Measurements from ENCODE around the gene GPR68. TPM values are rescaled to one million over a fixed set of nuclear protein-coding genes. Genes with fewer than 3 reads are reported as not detected.
"Not testable (repeated sequence)": the region's sequence is repeated elsewhere in the genome, so short reads cannot be mapped to it uniquely, and the experiment has no call there.

Gene GPR68
- total and polyA plus RNA-seq, 2 experiments from 2014 or later, result 0.19 to 0.35 TPM

DNA sequence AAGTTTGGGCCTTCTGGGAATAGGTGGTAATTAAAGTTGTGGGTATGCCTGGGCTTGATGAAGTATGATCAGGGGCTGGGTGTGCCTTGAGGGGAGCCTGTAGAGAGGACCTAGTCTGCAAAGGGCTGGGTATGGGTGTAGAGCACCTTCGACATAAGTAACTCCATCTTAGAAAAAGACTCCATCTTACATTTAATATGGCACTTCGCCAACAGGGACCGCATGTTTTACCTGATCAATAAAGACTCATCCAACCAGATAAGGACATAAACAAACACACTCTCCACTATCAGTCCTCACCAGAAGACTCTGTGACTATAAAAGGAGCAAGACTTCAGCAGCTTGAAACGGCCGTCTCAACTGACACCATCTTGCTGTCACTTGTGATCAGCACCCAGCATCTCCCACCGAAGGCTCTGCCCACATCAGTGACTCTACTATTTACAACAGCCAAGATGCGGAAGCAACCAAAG lies 23.5 kb upstream of the GPR68 start:
- ATAC-seq (no peak), DNase-seq (ENCODE audit: low spot score) (no peak)
- no peak overlapping the region for H3K4me3 ChIP-seq
- H3K9me3 Mint-ChIP-seq, result no peaks in the 10 kb centered on the region; the same call in 2 of the 3 replicates
- H3K36me3 Mint-ChIP-seq (ENCODE audit: low read depth), result peaks cover 5% of the 10 kb centered on the region; the same call in 2 of the 3 replicates
- H3K4me1 Mint-ChIP-seq, result peaks cover 16% of the 10 kb centered on the region
- H3F3A ChIP-seq (replicated peaks; ENCODE audit: low read depth), result no peaks in the 10 kb centered on the region
- H3K27ac Mint-ChIP-seq, result no peak overlapping the region
- no peak for TF ChIP-seq EZH2phosphoT487 (IDR thresholded peaks at IDR 0.05; ENCODE audit: unreplicated experiment)
- TF ChIP-seq, protein P1, sequence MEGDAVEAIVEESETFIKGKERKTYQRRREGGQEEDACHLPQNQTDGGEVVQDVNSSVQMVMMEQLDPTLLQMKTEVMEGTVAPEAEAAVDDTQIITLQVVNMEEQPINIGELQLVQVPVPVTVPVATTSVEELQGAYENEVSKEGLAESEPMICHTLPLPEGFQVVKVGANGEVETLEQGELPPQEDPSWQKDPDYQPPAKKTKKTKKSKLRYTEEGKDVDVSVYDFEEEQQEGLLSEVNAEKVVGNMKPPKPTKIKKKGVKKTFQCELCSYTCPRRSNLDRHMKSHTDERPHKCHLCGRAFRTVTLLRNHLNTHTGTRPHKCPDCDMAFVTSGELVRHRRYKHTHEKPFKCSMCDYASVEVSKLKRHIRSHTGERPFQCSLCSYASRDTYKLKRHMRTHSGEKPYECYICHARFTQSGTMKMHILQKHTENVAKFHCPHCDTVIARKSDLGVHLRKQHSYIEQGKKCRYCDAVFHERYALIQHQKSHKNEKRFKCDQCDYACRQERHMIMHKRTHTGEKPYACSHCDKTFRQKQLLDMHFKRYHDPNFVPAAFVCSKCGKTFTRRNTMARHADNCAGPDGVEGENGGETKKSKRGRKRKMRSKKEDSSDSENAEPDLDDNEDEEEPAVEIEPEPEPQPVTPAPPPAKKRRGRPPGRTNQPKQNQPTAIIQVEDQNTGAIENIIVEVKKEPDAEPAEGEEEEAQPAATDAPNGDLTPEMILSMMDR (conservative IDR thresholded peaks at IDR 0.05; ENCODE audit: low read depth in 2 of 2), result no peak
- H3K4me3 Mint-ChIP-seq, result no peak overlapping the region
- no peaks in the 10 kb centered on the region for H3K36me3 ChIP-seq (ENCODE audit: insufficient read depth)
- H3K79me2 ChIP-seq (replicated peaks; ENCODE audit: insufficient read depth), result no peaks in the 10 kb centered on the region
- no peaks in the 10 kb centered on the region for H3K4me1 ChIP-seq (ENCODE audit: insufficient read depth)
- H3K27me3 Mint-ChIP-seq (ENCODE audit: insufficient read depth, low read depth, poor library complexity), result peaks cover 24% of the 10 kb centered on the region
- peaks cover 31% of the 10 kb centered on the region for H3K27me3 ChIP-seq (ENCODE audit: insufficient read depth)
- H2AFZ ChIP-seq, result no peak overlapping the region
- no peaks in the 10 kb centered on the region for H3K9me2 ChIP-seq (ENCODE audit: insufficient read depth)
- H3K4me2 ChIP-seq, result no peak overlapping the region
- H3K27ac ChIP-seq (ENCODE audit: low read depth), result no peak overlapping the region
- H4K20me1 ChIP-seq (replicated peaks; ENCODE audit: insufficient read depth), result no peaks in the 10 kb centered on the region

DNA sequence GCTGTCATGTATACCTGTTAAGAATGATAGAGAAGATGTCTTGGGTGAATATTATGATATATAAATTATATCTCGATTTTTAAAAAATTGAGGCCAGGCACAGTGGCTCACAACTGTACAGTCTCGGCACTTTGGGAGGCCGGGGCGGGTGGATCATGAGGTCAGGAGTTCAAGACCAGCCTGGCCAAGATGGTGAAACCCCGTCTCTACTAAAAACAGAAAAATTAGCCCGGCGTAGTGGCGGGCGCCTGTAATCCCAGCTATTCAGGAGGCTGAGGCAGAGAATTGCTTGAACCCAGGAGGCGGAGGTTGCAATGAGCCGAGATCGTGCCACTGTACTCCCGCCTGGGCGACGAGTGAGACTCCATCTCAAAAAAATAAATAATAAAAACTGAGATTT lies 21.8 kb upstream of the GPR68 start:
- not testable (repeated sequence) for H3F3A ChIP-seq (replicated peaks; ENCODE audit: low read depth); H3K79me2 ChIP-seq (replicated peaks; ENCODE audit: insufficient read depth); H3K9me3 Mint-ChIP-seq; H3K27ac ChIP-seq (ENCODE audit: low read depth); DNase-seq (ENCODE audit: low spot score); H3K4me3 Mint-ChIP-seq; H3K36me3 ChIP-seq (ENCODE audit: insufficient read depth); H3K4me2 ChIP-seq; H4K20me1 ChIP-seq (replicated peaks; ENCODE audit: insufficient read depth); H3K36me3 Mint-ChIP-seq (ENCODE audit: low read depth); H3K4me1 ChIP-seq (ENCODE audit: insufficient read depth); H3K9me2 ChIP-seq (ENCODE audit: insufficient read depth); H2AFZ ChIP-seq; ATAC-seq; H3K27ac Mint-ChIP-seq; H3K4me3 ChIP-seq
- H3K4me1 Mint-ChIP-seq, result peaks cover 18% of the 10 kb centered on the region
- H3K27me3 Mint-ChIP-seq (ENCODE audit: insufficient read depth, low read depth, poor library complexity), result peaks cover 24% of the 10 kb centered on the region
- peaks cover 36% of the 10 kb centered on the region for H3K27me3 ChIP-seq (ENCODE audit: insufficient read depth)

DNA sequence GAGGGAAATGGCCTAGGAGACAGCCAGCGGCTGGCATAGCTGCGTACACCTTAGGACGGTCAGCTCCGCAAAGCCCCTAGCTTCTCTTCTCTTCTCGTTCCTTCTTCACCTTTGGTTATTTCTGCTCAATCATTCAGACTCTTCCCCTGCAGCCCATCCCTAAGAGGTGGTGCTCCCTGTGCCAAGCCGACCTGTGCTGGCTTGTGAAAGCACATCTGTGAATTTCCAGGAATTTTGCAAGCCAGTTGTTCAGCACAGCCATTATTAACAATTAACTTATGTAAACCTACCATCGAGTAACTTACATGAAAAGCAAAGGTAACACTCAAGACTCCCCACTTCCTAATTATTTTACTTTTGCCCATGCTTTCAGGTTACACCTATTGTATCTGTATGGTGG lies 20.9 kb upstream of the GPR68 start:
- no peaks in the 10 kb centered on the region; the same call in 1 of the 3 replicates for H3K9me3 Mint-ChIP-seq
- no peak for TF ChIP-seq ZNF114 (CRISPR knock-in tag; IDR thresholded peaks at IDR 0.05)
- no peak for TF ChIP-seq CREB1 (CRISPR knock-in tag; IDR thresholded peaks at IDR 0.05; ENCODE audit: low read depth)
- TF ChIP-seq NANOG (IDR thresholded peaks at IDR 0.05; ENCODE audit: borderline replicate concordance), result no peak
- no peak for TF ChIP-seq POLR2AphosphoS5 (IDR thresholded peaks at IDR 0.05; ENCODE audit: low read depth)
- TF ChIP-seq, protein P1 (conservative IDR thresholded peaks at IDR 0.05; ENCODE audit: low read depth in 2 of 2), result no peak

More for the DNA sequence above, 20.9 kb upstream of the GPR68 start:
- Histone ChIP-seq H3K36me3 (ENCODE audit: insufficient read depth) (no peaks in the 10 kb centered on the region), H3K27ac (ENCODE audit: low read depth) (no peak overlapping the region), H3K4me1 (ENCODE audit: insufficient read depth) (no peaks in the 10 kb centered on the region), H3F3A (replicated peaks; ENCODE audit: low read depth) (no peaks in the 10 kb centered on the region), H3K27me3 (ENCODE audit: insufficient read depth) (peaks cover 36% of the 10 kb centered on the region), H3K4me2 (peak overlapping the region; percentile 94; the same call in 1 of the 2 replicates), H3K9me2 (ENCODE audit: insufficient read depth) (no peaks in the 10 kb centered on the region), H3K4me3 (peak overlapping the region; percentile 72; the same call in 1 of the 2 replicates), H4K20me1 (replicated peaks; ENCODE audit: insufficient read depth) (no peaks in the 10 kb centered on the region), H2AFZ (peak overlapping the region; percentile 91), H3K79me2 (replicated peaks; ENCODE audit: insufficient read depth) (no peaks in the 10 kb centered on the region)
- DNase-seq (ENCODE audit: low spot score) (no peak), ATAC-seq (no peak)
- H3K4me1 Mint-ChIP-seq, result peaks cover 15% of the 10 kb centered on the region
- H3K4me3 Mint-ChIP-seq, result peak overlapping the region; percentile 42; the same call in 2 of the 3 replicates
- no peaks in the 10 kb centered on the region; the same call in 2 of the 3 replicates for H3K36me3 Mint-ChIP-seq (ENCODE audit: low read depth)
- no peak overlapping the region for H3K27ac Mint-ChIP-seq
- H3K27me3 Mint-ChIP-seq (ENCODE audit: insufficient read depth, low read depth, poor library complexity), result peaks cover 26% of the 10 kb centered on the region

Measured in GM23338 (cell line).